HepG2 (cell line): ENCODE results near the gene ZFP36L2. TPM values are rescaled to one million over a fixed set of nuclear protein-coding genes. Genes with fewer than 3 reads are reported as not detected.

Experiments
- CC2D1A ChIP-seq: sonication (generic); formaldehyde crosslinking; IDR thresholded peaks from 2 replicates; pipeline ENCODE4 v1.8.1; 2023; ENCODE audit warnings: mild to moderate bottlenecking, missing genetic modification reagents
- CHD2 ChIP-seq: IDR thresholded peaks from 2 replicates; pipeline ENCODE4 v1.6.1; 2011; ENCODE audit warnings: low read depth, low read length, improper control_type of control experiment
- DNMT3B ChIP-seq: conservative IDR thresholded peaks from 2 replicates; pipeline ENCODE4 v1.6.1; 2016; ENCODE audit warnings: missing biosample characterization, control low read depth
- ETV5 ChIP-seq: IDR thresholded peaks from 2 replicates; pipeline ENCODE4 v1.6.1; 2018; ENCODE audit warnings: missing biosample characterization, missing genetic modification reagents, inconsistent platforms, borderline replicate concordance
- GPN1 ChIP-seq: sonication (generic); formaldehyde crosslinking; IDR thresholded peaks from 2 replicates; pipeline ENCODE4 v1.5.1; 2020; ENCODE audit warnings: missing genetic modification reagents, borderline replicate concordance
- HOXA9 ChIP-seq: sonication (generic); formaldehyde crosslinking; IDR thresholded peaks from 2 replicates; pipeline ENCODE4 v1.8.1; 2022; ENCODE audit warnings: missing genetic modification reagents, mild to moderate bottlenecking, moderate library complexity, borderline replicate concordance
- MIER2 ChIP-seq: IDR thresholded peaks from 2 replicates; pipeline ENCODE4 v1.6.1; 2016; ENCODE audit warnings: missing biosample characterization, missing genetic modification reagents
- NFIC ChIP-seq: IDR thresholded peaks from 2 replicates; pipeline ENCODE4 v1.6.1; 2012; ENCODE audit warnings: mild to moderate bottlenecking, low read length, inconsistent platforms
- ONECUT2 ChIP-seq: sonication (generic); formaldehyde crosslinking; IDR thresholded peaks from 2 replicates; pipeline ENCODE4 v1.4.0; 2020; ENCODE audit warnings: missing genetic modification reagents
- RAD21 ChIP-seq: fragments of 450-650 bp; formaldehyde crosslinking; IDR thresholded peaks from 2 replicates; pipeline ENCODE4 v1.5.0; 2020; ENCODE audit warnings: mild to moderate bottlenecking
- RBFOX2 ChIP-seq: fragments of 200-400 bp; formaldehyde crosslinking; IDR thresholded peaks from 2 replicates; pipeline ENCODE4 v1.6.1; 2017; ENCODE audit warnings: low read depth, mild to moderate bottlenecking, low read length
- RFX5 ChIP-seq: IDR thresholded peaks from 2 replicates; pipeline ENCODE4 v1.6.1; 2011; ENCODE audit warnings: low read depth, low read length, improper control_type of control experiment
- SAP130 ChIP-seq: IDR thresholded peaks from 2 replicates; pipeline ENCODE4 v1.6.1; 2016; ENCODE audit warnings: low read depth
- YEATS2 ChIP-seq: sonication (generic); formaldehyde crosslinking; IDR thresholded peaks from 2 replicates; pipeline ENCODE4 v1.4.0; 2020; ENCODE audit warnings: missing genetic modification reagents, borderline replicate concordance
- ZC3H13 ChIP-seq: sonication (generic); formaldehyde crosslinking; IDR thresholded peaks from 2 replicates; pipeline ENCODE4 v1.8.1; 2023; ENCODE audit warnings: mild to moderate bottlenecking, missing genetic modification reagents, moderate library complexity
- ZNF124 ChIP-seq: sonication (generic); formaldehyde crosslinking; IDR thresholded peaks from 2 replicates; pipeline ENCODE4 v1.4.0; 2020; ENCODE audit warnings: missing genetic modification reagents
- ZNF17 ChIP-seq: sonication (generic); formaldehyde crosslinking; IDR thresholded peaks from 2 replicates; pipeline ENCODE4 v1.5.0; 2020; ENCODE audit warnings: mild to moderate bottlenecking, missing genetic modification reagents
- ZNF468 ChIP-seq: sonication (generic); formaldehyde crosslinking; IDR thresholded peaks from 2 replicates; pipeline ENCODE4 v1.8.0; 2022; ENCODE audit warnings: mild to moderate bottlenecking, moderate library complexity, missing genetic modification reagents
- ZNF496 ChIP-seq: sonication (generic); formaldehyde crosslinking; IDR thresholded peaks from 2 replicates; pipeline ENCODE4 v1.8.1; 2023; ENCODE audit warnings: mild to moderate bottlenecking, moderate library complexity, missing genetic modification reagents; ENCODE audit not compliant: insufficient replicate concordance
- ZNF556 ChIP-seq: sonication (generic); formaldehyde crosslinking; IDR thresholded peaks from 2 replicates; pipeline ENCODE4 v1.4.0; 2020; ENCODE audit warnings: mild to moderate bottlenecking, missing genetic modification reagents, borderline replicate concordance
- ZNF615 ChIP-seq: sonication (generic); formaldehyde crosslinking; IDR thresholded peaks from 2 replicates; pipeline ENCODE4 v1.5.0; 2020; ENCODE audit warnings: mild to moderate bottlenecking, missing genetic modification reagents, borderline replicate concordance
- ZNF652 ChIP-seq: IDR thresholded peaks from 2 replicates; pipeline ENCODE4 v1.6.1; 2016; ENCODE audit warnings: low read depth, borderline replicate concordance
- ZSCAN20 ChIP-seq: sonication (generic); formaldehyde crosslinking; IDR thresholded peaks from 2 replicates; pipeline ENCODE4 v1.4.0; 2020; ENCODE audit warnings: missing genetic modification reagents, mild to moderate bottlenecking, borderline replicate concordance
- polyA plus RNA-seq, 8 experiments: library from polyadenylated mRNA; depleted of rRNA in 3 of 8; stranded (reverse) in 7 of 8; unstranded in 1 of 8; fragments of >200 nt; fragmentation: Illumina TruSeq in 4 of 8; extraction: Trizol in 4 of 8; gene quantifications; 2 replicates each; pipeline versions ENCODE4 v1.2.1 to v1.2.3, GENCODE V29; 2011 to 2016; ENCODE audit warnings: low read depth in 4 of 8, missing spikeins in 1 of 8, mixed read lengths in 1 of 8; ENCODE audit not compliant: insufficient read depth in 1 of 8
- total RNA-seq, 5 experiments: library from RNA; depleted of rRNA; stranded (reverse); fragments of >200 nt; fragmentation: Illumina TruSeq; extraction: Trizol; gene quantifications; 2 replicates each; pipeline ENCODE4 v1.2.3, GENCODE V29; 2016; ENCODE audit warnings: low read depth in 1 of 5
- TF ChIP-seq, protein P1 (sequence below): sonication (generic); formaldehyde crosslinking; IDR thresholded peaks from 2 replicates; pipeline ENCODE4 v1.8.0; 2022; ENCODE audit warnings: mild to moderate bottlenecking, missing genetic modification reagents, borderline replicate concordance
- TF ChIP-seq, protein P2 (sequence below): sonication (generic); formaldehyde crosslinking; IDR thresholded peaks from 2 replicates; pipeline ENCODE4 v1.4.0; 2020; ENCODE audit warnings: mild to moderate bottlenecking, missing genetic modification reagents
- TF ChIP-seq, protein P3 (sequence below): IDR thresholded peaks from 2 replicates; pipeline ENCODE4 v1.6.1; 2016; ENCODE audit warnings: low read depth

The ZFP36L2 gene
- total and polyA plus RNA-seq, 2 of the 13 experiments (the other 11 are each of a cell fraction or from before 2014, with no cell fraction given) = 11.2 to 21.8 TPM

DNA sequence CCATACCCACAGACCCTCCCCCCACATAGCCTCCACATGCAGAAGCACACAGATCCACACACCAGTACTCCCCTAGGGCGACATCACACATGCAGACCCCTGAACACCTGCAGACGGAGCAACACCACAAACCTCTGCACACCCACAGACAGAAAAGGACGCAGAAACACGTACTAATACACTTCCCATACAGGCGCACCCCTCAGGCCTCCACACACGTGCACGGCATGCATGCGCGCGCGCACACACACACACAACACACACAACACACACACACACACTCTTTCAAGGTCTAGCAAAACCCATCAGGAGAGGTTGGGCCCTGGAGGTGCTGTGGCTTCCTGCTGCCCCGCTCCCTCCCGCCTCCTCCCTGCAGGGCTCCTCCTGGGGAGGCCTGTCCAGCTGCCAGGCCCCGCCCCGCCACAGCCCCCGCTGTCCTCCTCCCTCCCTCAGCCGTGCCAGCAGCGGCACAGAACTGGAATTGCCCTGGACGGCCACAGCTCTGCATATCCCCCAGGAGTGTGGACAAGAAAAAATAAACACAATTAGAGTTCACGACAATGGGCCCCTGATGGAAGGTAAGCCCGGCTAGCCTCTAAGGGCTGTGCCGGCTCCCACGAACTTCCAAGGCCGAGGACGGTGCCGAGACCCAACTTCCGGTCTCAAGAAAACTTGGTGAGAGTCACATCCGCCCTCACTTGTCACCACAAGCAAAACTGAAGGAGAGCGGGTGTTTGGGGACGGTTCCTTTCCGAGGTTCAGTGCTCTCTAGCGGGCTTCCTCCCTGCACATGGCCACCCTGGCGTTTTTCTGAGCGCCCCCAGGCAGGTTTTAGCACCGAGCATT lies 6.8 kb downstream of the ZFP36L2 start (continued):
- TF ChIP-seq ZNF496 (CRISPR knock-in tag) = no peak
- no peak for TF ChIP-seq CHD2
- no peak for TF ChIP-seq ZNF124 (CRISPR knock-in tag)
- 0 out of 2 replicates have a peak, but pooled peaks have one; percentile 44 for TF ChIP-seq ZNF468 (CRISPR knock-in tag)
- peak; percentile 85 for TF ChIP-seq RBFOX2
- peak; percentile 66; the same call in 1 of the 2 replicates for TF ChIP-seq DNMT3B
- TF ChIP-seq RFX5 = no peak
- peak; percentile 85; the same call in 1 of the 2 replicates for TF ChIP-seq HOXA9 (CRISPR knock-in tag)
- peak; percentile 50; the same call in 1 of the 2 replicates for TF ChIP-seq GPN1 (CRISPR knock-in tag)
- TF ChIP-seq ZNF652 (CRISPR knock-in tag) = peak; percentile 33; the same call in 1 of the 2 replicates
- TF ChIP-seq ZNF556 (CRISPR knock-in tag) = no peak; the same call in none of the 2 replicates
- peak; percentile 59; the same call in 1 of the 2 replicates for TF ChIP-seq CC2D1A
- TF ChIP-seq ZSCAN20 (CRISPR knock-in tag) = 0 out of 2 replicates have a peak, but pooled peaks have one; percentile 77
- TF ChIP-seq MIER2 = no peak
- no peak for TF ChIP-seq RAD21 (CRISPR knock-in tag)
- peak; percentile 91 for TF ChIP-seq ETV5 (CRISPR knock-in tag)
- TF ChIP-seq ZC3H13 (CRISPR knock-in tag) = peak; percentile 50; the same call in 1 of the 2 replicates
- TF ChIP-seq, protein P1, sequence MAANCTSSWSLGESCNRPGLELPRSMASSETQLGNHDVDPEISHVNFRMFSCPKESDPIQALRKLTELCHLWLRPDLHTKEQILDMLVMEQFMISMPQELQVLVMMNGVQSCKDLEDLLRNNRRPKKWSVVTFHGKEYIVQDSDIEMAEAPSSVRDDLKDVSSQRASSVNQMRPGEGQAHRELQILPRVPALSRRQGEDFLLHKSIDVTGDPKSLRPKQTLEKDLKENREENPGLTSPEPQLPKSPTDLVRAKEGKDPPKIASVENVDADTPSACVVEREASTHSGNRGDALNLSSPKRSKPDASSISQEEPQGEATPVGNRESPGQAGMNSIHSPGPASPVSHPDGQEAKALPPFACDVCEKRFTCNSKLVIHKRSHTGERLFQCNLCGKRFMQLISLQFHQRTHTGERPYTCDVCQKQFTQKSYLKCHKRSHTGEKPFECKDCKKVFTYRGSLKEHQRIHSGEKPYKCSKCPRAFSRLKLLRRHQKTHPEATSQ (CRISPR knock-in tag) = peak; percentile 69; the same call in 1 of the 2 replicates
- TF ChIP-seq, protein P2, sequence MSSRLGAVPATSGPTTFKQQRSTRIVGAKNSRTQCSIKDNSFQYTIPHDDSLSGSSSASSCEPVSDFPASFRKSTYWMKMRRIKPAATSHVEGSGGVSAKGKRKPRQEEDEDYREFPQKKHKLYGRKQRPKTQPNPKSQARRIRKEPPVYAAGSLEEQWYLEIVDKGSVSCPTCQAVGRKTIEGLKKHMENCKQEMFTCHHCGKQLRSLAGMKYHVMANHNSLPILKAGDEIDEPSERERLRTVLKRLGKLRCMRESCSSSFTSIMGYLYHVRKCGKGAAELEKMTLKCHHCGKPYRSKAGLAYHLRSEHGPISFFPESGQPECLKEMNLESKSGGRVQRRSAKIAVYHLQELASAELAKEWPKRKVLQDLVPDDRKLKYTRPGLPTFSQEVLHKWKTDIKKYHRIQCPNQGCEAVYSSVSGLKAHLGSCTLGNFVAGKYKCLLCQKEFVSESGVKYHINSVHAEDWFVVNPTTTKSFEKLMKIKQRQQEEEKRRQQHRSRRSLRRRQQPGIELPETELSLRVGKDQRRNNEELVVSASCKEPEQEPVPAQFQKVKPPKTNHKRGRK (CRISPR knock-in tag) = peak; percentile 78; the same call in 1 of the 2 replicates
- peak; percentile 52 for TF ChIP-seq YEATS2 (CRISPR knock-in tag)
- TF ChIP-seq SAP130 (CRISPR knock-in tag) = peak; percentile 88
- no peak; the same call in 1 of the 2 replicates for TF ChIP-seq ZNF615 (CRISPR knock-in tag)
- no peak for TF ChIP-seq ONECUT2 (CRISPR knock-in tag)
- TF ChIP-seq NFIC = no peak
- TF ChIP-seq, protein P3, sequence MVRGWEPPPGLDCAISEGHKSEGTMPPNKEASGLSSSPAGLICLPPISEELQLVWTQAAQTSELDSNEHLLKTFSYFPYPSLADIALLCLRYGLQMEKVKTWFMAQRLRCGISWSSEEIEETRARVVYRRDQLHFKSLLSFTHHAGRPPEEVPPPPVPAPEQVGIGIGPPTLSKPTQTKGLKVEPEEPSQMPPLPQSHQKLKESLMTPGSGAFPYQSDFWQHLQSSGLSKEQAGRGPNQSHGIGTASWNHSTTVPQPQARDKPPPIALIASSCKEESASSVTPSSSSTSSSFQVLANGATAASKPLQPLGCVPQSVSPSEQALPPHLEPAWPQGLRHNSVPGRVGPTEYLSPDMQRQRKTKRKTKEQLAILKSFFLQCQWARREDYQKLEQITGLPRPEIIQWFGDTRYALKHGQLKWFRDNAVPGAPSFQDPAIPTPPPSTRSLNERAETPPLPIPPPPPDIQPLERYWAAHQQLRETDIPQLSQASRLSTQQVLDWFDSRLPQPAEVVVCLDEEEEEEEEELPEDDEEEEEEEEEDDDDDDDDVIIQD = no peak; the same call in 1 of the 2 replicates
- TF ChIP-seq ZNF17 (CRISPR knock-in tag) = no peak; the same call in 1 of the 2 replicates
